Psoas muscle (tissue), 8 donors: Measurements from ENCODE around the gene SPAG9. TPM values are rescaled to one million over a fixed set of nuclear protein-coding genes. Genes with fewer than 3 reads are reported as not detected.
A peak's percentile ranks its signal among the peaks of the same experiment; 100 is the strongest.

Source experiments
- ATAC-seq, 4 donors: fragments of 200-7000 bp; cut with Tn5 transposase; one replicate each; pipeline ENCODE4 v1.9.1; 2020; ENCODE audit warnings: moderate library complexity in 3 of 4, mild to moderate bottlenecking in 2 of 4
- DNase-seq, 2 donors: peaks; one replicate each; pipeline ENCODE4 v3.0.0-alpha.2; 2020
- H3K27ac ChIP-seq: fragments of 200-600 bp; one replicate; pipeline ENCODE4 v1.8.0; 2022
- H3K27me3 ChIP-seq, 3 donors: fragments of 200-600 bp in 1 of 3; one replicate each; pipeline versions ENCODE4 v1.6.1 to v1.8.0; 2013 to 2022; ENCODE audit warnings: low read length in 2 of 3, mild to moderate bottlenecking in 2 of 3, moderate library complexity in 1 of 3; ENCODE audit not compliant: insufficient read depth in 3 of 3
- H3K36me3 ChIP-seq, 2 donors: fragments of 200-600 bp in 1 of 2; one replicate each; pipeline versions ENCODE4 v1.6.1 to v1.8.0; 2013 to 2022; ENCODE audit warnings: low read depth in 1 of 2, mild to moderate bottlenecking in 1 of 2, moderate library complexity in 1 of 2; ENCODE audit not compliant: insufficient read depth in 1 of 2
- H3K4me1 ChIP-seq: fragments of 200-600 bp; one replicate; pipeline ENCODE4 v1.8.0; 2022
- H3K4me3 ChIP-seq: fragments of 200-600 bp; one replicate; pipeline ENCODE4 v1.8.0; 2022; ENCODE audit warnings: mild to moderate bottlenecking
- H3K9me3 ChIP-seq: fragments of 200-600 bp; one replicate; pipeline ENCODE4 v1.8.0; 2022
- WGBS, 3 donors: extraction: QIAGEN DNeasy Blood & Tissue Kit; methylation state at CpG; one replicate each; pipeline versions ENCODE4 v1.1.6 to v1.1.7; 2013; 5-methylcytosine and 5-hydroxymethylcytosine counted together
- intact Hi-C, 2 donors: fragments of 100-400 bp; cut with DNase I; formaldehyde crosslinking; loops; one replicate each; pipeline versions ENCODE4 v1.11.0 to v1.14.2; 2022
- polyA plus RNA-seq, 3 donors: library from polyadenylated mRNA; stranded (reverse); fragments of 200-250 nt; gene quantifications; one replicate each; pipeline ENCODE4 v1.2.3, GENCODE V29; 2013
- total RNA-seq, 4 donors: library from RNA; stranded (reverse); fragmentation: NEBNext Ultra II Directional in 2 of 4; extraction: Animal tissue kit (Norgen Biotek cat#: 25700) in 2 of 4; gene quantifications; one replicate each; pipeline versions ENCODE4 v1.2.1 to v1.2.4, GENCODE V29; 2021 to 2023
- TF ChIP-seq, protein P1 (sequence below): fragments of 200-600 bp; IDR thresholded peaks from one replicate; pipeline ENCODE4 v1.8.0; 2022; ENCODE audit warnings: antibody characterized with exemption
- donor health status: healthy with polysubstance abuse.
- donor health status: DM: no; HTN: no; CAD: no; lungs with moderate emphysema.
- donor health status: Bipolar disorder and iron deficiency.
- donor health status: healthy.
- donor health status: DM: yes; HTN: yes; CAD: no.
- donor health status: DM: no; HTN: no; CAD: no.
- donor health status: DM: no; HTN: no; CAD: no.
- donor health status: DM: yes; HTN: yes; CAD: no.

The SPAG9 gene
- total and polyA plus RNA-seq, 7 donors = 34.8 to 133 (median 92.1) TPM

DNA sequence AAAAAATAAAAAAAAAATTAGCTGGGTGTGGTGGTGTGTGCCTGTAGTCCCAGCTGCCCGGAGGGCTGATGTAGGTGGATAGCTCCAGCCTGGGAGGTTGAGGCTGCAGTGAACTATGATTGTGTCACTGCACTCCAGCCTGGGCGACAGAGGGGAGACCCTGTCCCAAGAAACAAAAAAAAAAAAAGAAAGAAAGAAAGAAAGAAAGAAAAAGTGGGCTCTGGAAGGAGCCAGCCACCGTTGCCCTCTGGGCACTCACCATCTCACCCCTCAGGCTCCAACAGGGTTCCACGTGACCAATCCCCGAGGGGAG lies 167.2 kb downstream of the SPAG9 start:
- Histone ChIP-seq H3K4me3 (peak overlapping the region; percentile 48), H3K27ac (peak overlapping the region; percentile 98), H3K27me3 (no peaks in the 10 kb centered on the region), H3K4me1 (peaks cover 78% of the 10 kb centered on the region), H3K9me3 (no peaks in the 10 kb centered on the region), H3K36me3 (no peaks in the 10 kb centered on the region)
- intact Hi-C loops = no loop called here
- DNase-seq (peak in 1 of 2 donors; percentile 56), ATAC-seq (no peak)
- TF ChIP-seq, protein P1, sequence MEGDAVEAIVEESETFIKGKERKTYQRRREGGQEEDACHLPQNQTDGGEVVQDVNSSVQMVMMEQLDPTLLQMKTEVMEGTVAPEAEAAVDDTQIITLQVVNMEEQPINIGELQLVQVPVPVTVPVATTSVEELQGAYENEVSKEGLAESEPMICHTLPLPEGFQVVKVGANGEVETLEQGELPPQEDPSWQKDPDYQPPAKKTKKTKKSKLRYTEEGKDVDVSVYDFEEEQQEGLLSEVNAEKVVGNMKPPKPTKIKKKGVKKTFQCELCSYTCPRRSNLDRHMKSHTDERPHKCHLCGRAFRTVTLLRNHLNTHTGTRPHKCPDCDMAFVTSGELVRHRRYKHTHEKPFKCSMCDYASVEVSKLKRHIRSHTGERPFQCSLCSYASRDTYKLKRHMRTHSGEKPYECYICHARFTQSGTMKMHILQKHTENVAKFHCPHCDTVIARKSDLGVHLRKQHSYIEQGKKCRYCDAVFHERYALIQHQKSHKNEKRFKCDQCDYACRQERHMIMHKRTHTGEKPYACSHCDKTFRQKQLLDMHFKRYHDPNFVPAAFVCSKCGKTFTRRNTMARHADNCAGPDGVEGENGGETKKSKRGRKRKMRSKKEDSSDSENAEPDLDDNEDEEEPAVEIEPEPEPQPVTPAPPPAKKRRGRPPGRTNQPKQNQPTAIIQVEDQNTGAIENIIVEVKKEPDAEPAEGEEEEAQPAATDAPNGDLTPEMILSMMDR = no peak
- 48 to 66% (median 48%) methylated on average over 5 of the region's 5 CpGs for WGBS, 3 donors

DNA sequence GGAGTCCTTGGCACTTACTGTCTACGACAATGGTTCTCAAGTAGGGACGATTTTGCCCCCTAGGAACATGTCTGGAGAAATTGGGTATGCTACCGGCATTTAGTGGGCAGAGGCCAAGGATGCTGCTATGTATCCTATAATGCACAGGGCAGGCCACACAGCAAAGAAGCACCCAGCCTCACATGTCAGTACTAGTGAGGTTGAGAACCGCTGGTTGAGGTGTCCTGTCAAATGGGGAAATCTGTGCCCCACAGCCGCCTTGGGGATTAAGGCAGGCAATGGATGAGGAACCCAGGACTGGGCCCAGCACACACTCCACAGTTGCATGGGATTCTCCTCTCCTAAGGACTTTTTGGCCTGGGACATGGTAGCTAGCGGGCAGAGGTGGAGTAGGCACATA lies 167.8 kb downstream of the SPAG9 start:
- H3K9me3 ChIP-seq = no peaks in the 10 kb centered on the region
- peak overlapping the region; percentile 48 for H3K4me3 ChIP-seq
- DNase-seq (no peak), ATAC-seq (no peak)
- H3K27me3 ChIP-seq = no peaks in the 10 kb centered on the region
- intact Hi-C loops = no loop called here
- TF ChIP-seq, protein P1 = no peak
- no peaks in the 10 kb centered on the region for H3K36me3 ChIP-seq
- peaks cover 84% of the 10 kb centered on the region for H3K4me1 ChIP-seq
- WGBS, 3 donors = 77 to 94% (median 81%) methylated on average over 6 of the region's 6 CpGs
- H3K27ac ChIP-seq = peak overlapping the region; percentile 98

DNA sequence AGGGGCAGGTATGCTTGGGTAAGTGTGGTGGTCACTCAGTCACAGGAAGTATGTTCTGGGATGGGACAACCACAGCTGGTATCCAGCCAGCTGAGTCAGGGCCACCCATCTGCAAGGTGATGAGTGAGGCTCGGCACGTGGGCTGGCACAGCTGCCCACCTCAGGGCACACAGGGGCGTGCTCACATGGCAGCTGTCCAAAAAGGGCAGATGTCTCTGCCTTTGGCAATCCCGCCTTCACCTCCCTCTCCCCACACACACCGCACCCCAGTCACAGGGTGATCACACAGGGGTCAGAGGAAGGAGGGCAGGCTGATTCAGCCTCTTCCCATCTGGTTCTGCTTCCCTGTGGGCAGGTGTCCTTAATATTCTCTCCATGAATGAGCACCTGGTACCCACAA lies 168.7 kb downstream of the SPAG9 start:
- peak; percentile 84 to 94 for DNase-seq
- no peak overlapping the region for H3K4me3 ChIP-seq
- intact Hi-C loops = no loop called here
- TF ChIP-seq, protein P1 = no peak
- no peaks in the 10 kb centered on the region for H3K9me3 ChIP-seq
- peak overlapping the region; percentile 98 for H3K27ac ChIP-seq
- ATAC-seq = peak; percentile 32 to 62 (median 60)
- H3K27me3 ChIP-seq = no peaks in the 10 kb centered on the region
- no peaks in the 10 kb centered on the region for H3K36me3 ChIP-seq
- WGBS, 3 donors = 23 to 28% (median 28%) methylated on average over 5 of the region's 5 CpGs
- peaks cover 92% of the 10 kb centered on the region for H3K4me1 ChIP-seq

DNA sequence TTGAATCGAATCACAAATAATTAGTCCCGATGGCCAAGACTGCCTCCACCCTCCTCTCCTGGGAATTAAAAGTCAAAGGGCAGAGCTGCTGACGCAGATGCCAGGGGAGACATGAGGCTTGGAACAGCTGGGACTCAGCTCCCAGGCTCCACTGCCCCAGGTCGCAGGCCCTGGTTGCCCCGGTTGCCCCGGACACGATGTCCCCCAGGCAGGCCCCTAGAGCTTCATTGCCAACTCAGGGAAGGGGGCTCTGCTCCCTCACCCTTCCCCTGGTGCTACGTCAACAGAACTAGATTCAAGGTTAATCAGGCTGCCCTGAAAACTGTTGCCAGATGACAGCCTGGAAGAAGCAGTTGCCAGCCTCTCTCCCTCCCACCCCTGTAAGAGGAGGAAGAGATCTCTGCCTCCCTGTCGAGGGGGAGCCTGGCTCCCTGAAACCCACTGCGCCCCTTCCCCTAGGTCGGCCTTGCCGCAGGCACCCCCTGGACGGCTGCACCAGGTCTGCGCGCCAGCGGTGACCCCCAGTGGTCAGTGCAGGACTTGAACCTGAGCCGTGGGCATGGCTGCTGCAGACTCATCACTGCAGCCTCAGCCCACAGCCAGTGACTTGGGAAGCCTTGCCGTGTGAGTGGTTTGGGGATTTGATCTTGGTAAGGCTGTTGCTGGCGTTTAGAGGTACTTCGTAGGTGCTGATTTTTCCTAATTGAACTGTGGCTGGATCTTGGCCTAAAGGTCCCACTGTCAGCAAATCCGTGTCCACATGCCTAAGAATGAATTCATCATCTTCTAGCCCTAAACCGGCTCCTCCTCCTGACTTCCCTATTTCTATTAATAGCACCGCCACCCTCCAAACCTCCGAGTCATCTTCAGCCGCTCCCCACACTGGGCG lies 170.4 kb downstream of the SPAG9 start:
- DNase-seq (peak; percentile 86 to 93), ATAC-seq (peak; percentile 63 to 78 (median 73))
- Histone ChIP-seq H3K36me3 (no peaks in the 10 kb centered on the region), H3K27me3 (no peaks in the 10 kb centered on the region), H3K27ac (peak overlapping the region; percentile 98), H3K9me3 (no peaks in the 10 kb centered on the region), H3K4me3 (peak overlapping the region; percentile 48), H3K4me1 (peaks cover 90% of the 10 kb centered on the region)
- 5 to 9% (median 5%) methylated on average over 26 of the region's 26 CpGs for WGBS, 3 donors
- TF ChIP-seq, protein P1 = peak; percentile 78
- intact Hi-C loops = loop anchor here in 1 of 2 donors (2.0 kb wide), 1 partner anchor 97 kb away; no protein-coding TSS in a partner anchor
